Heart left ventricle (tissue), 16 donors: ENCODE data around the gene CHCHD6. TPM values are rescaled to one million over a fixed set of nuclear protein-coding genes. Genes with fewer than 3 reads are reported as not detected.
A peak's percentile ranks its signal among the peaks of the same experiment; 100 is the strongest.

Source experiments
- ATAC-seq, 4 donors: fragments of 200-7000 bp; cut with Tn5 transposase; one replicate each; pipeline ENCODE4 v1.9.1; 2020 to 2022; ENCODE audit warnings: moderate library complexity in 4 of 4, mild to moderate bottlenecking in 3 of 4, moderate number of reproducible peaks in 1 of 4
- DNase-seq, 5 donors: peaks; one replicate each; pipeline ENCODE4 v3.0.0-alpha.2; 2020
- H3K27ac ChIP-seq, 12 donors: fragments of 200-600 bp; sonication (generic) in 4 of 12; one replicate each; pipeline versions ENCODE4 v1.5.0 to v1.8.0; 2016 to 2022; ENCODE audit warnings: mild to moderate bottlenecking in 2 of 12
- H3K27me3 ChIP-seq, 9 donors: fragments of 200-600 bp; sonication (generic) in 2 of 9; one replicate each; pipeline versions ENCODE4 v1.5.1 to v1.8.0; 2016 to 2022; ENCODE audit warnings: mild to moderate bottlenecking in 3 of 9
- H3K36me3 ChIP-seq, 9 donors: fragments of 200-600 bp; sonication (generic) in 2 of 9; one replicate each; pipeline versions ENCODE4 v1.5.0 to v1.8.0; 2018 to 2022; ENCODE audit warnings: mild to moderate bottlenecking in 2 of 9
- H3K4me1 ChIP-seq, 12 donors: fragments of 200-600 bp; sonication (generic) in 4 of 12; one replicate each; pipeline versions ENCODE4 v1.5.0 to v1.8.0; 2016 to 2022; ENCODE audit warnings: mild to moderate bottlenecking in 3 of 12
- H3K4me3 ChIP-seq, 12 donors: fragments of 200-600 bp; sonication (generic) in 4 of 12; one replicate each; pipeline versions ENCODE4 v1.5.0 to v1.8.0; 2017 to 2022; ENCODE audit warnings: mild to moderate bottlenecking in 9 of 12, moderate library complexity in 4 of 12
- H3K9me3 ChIP-seq, 12 donors: fragments of 200-600 bp; sonication (generic) in 4 of 12; one replicate each; pipeline versions ENCODE4 v1.5.0 to v1.8.0; 2016 to 2022; ENCODE audit warnings: mild to moderate bottlenecking in 1 of 12
- CTCF ChIP-seq, 12 donors: fragments of 200-600 bp; sonication (generic) in 4 of 12; IDR thresholded peaks; one replicate each; pipeline versions ENCODE4 v1.5.0 to v1.8.0; 2018 to 2022; ENCODE audit warnings: antibody characterized with exemption in 12 of 12, mild to moderate bottlenecking in 5 of 12
- POLR2A ChIP-seq, 2 donors: fragments of 450-650 bp; IDR thresholded peaks; one replicate each; pipeline ENCODE4 v1.6.1; 2017; ENCODE audit warnings: antibody characterized with exemption in 2 of 2, mild to moderate bottlenecking in 2 of 2, moderate library complexity in 2 of 2
- WGBS, 4 donors: extraction: QIAGEN DNeasy Blood & Tissue Kit in 2 of 4; methylation state at CpG; one replicate each; pipeline versions ENCODE4 v1.1.5 to v1.1.7; 2013 to 2018; 5-methylcytosine and 5-hydroxymethylcytosine counted together
- intact Hi-C, 10 donors: fragments of 100-400 bp; cut with DNase I; formaldehyde crosslinking; loops; one replicate each; pipeline versions ENCODE4 v1.11.1 to v1.14.2; 2022
- polyA plus RNA-seq, 2 donors: library from polyadenylated mRNA; stranded (reverse); fragments of 200-250 nt; gene quantifications; one replicate each; pipeline ENCODE4 v1.2.3, GENCODE V29; 2013
- total RNA-seq, 9 donors: library from RNA; depleted of rRNA in 2 of 9; stranded (reverse); fragments of >200 nt in 2 of 9; fragmentation: NEBNext Ultra II Directional in 3 of 9; extraction: Animal tissue kit (Norgen Biotek cat#: 25700) in 3 of 9; gene quantifications; one replicate each; pipeline versions ENCODE4 v1.1.0 to v1.2.4, GENCODE V29; 2016 to 2023
- donor health status: ischemic (EF 13 %, LVEDD 7.1; RV severe dilation, severe dysfunction).
- donor health status: healthy with polysubstance abuse.
- donor health status: DM: no; HTN: yes; CAD: no.
- donor health status: DM: no; HTN: no; CAD: no.
- donor health status: ischemic (EF 25% LVEDD 6.9; RV normal size, moderate dysfunction).
- donor health status: ischemic (EF 25% LVEDD 5.7; RV mildly dilated, moderate dysfunction).
- donor health status: healthy.
- donor health status: DM: yes; HTN: yes; CAD: no.
- donor health status: ischemic (EF 35%, LVEDD 5.7; RV mildly dilated, moderate dysfunction).
- donor health status: nonischemic (EF 11% LVEDD 7.7; RV severe dilation, severe dysfunction).
- donor health status: DM: yes; HTN: yes; CAD: no.
- donor health status: PGD.
- donor health status: ischemic (EF 29% LVEDD 5.4; RV normal size, mild dysfunction).
- donor health status: nonischemic (EF 23%, LVEDD 6.1; RV moderate dilation, normal function).

The CHCHD6 gene
- total and polyA plus RNA-seq, 11 donors: 7.7 to 29.3 (median 11.6) TPM

GRCh38 chr3:126956866-126957650, 253.0 kb downstream of the CHCHD6 start:
- H3K9me3 ChIP-seq: no peaks in the 10 kb centered on the region
- peak in 1 of 5 donors; percentile 21 for DNase-seq
- TF ChIP-seq CTCF (IDR thresholded peaks at IDR 0.05) (no peak), POLR2A (IDR thresholded peaks at IDR 0.05) (no peak)
- H3K4me1 ChIP-seq: peaks cover 0 to 22% (median 17%) of the 10 kb centered on the region in 12 donors
- WGBS, 4 donors: 90 to 94% (median 92%) methylated on average over 21 to 23 of the region's 23 CpGs
- intact Hi-C loops: no loop called here
- no peaks in the 10 kb centered on the region for H3K36me3 ChIP-seq
- H3K4me3 ChIP-seq: no peak overlapping the region
- H3K27me3 ChIP-seq: no peaks in the 10 kb centered on the region
- H3K27ac ChIP-seq: no peak overlapping the region
- ATAC-seq: no peak

GRCh38 chr3:126957776-126958637, 254.0 kb downstream of the CHCHD6 start:
- TF ChIP-seq CTCF (IDR thresholded peaks at IDR 0.05) (no peak), POLR2A (IDR thresholded peaks at IDR 0.05) (no peak)
- Histone ChIP-seq H3K36me3 (no peaks in the 10 kb centered on the region), H3K27me3 (no peaks in the 10 kb centered on the region), H3K27ac (no peak overlapping the region), H3K9me3 (no peaks in the 10 kb centered on the region), H3K4me3 (no peak overlapping the region), H3K4me1 (peaks cover 0 to 25% (median 21%) of the 10 kb centered on the region in 12 donors)
- WGBS, 4 donors: 94 to 98% (median 96%) methylated on average over 8 to 14 of the region's 14 CpGs
- intact Hi-C loops: no loop called here
- DNase-seq (peak in 2 of 5 donors; percentile 11 to 21), ATAC-seq (no peak)

- Histone ChIP-seq H3K9me3 (no peaks in the 10 kb centered on the region), H3K36me3 (no peaks in the 10 kb centered on the region), H3K27me3 (no peaks in the 10 kb centered on the region), H3K27ac (no peak overlapping the region), H3K4me1 (peaks cover 0 to 25% (median 21%) of the 10 kb centered on the region in 12 donors), H3K4me3 (no peak overlapping the region)
- WGBS, 4 donors: 84 to 98% (median 89%) methylated on average over 8 to 10 of the region's 10 CpGs
- DNase-seq: peak in 2 of 5 donors; percentile 11 to 19
- TF ChIP-seq POLR2A (IDR thresholded peaks at IDR 0.05) (no peak), CTCF (IDR thresholded peaks at IDR 0.05) (no peak)
- intact Hi-C loops: no loop called here
- no peak for ATAC-seq
These were observed 254.6 kb downstream of the CHCHD6 start for GRCh38 chr3:126958638-126959085.
